DMS79 treated with DMSO at 0.1 percent for 48 hours (cell line): Measurements from ENCODE around the gene DNMT1.
"Not testable (repeated sequence)": the region's sequence is repeated elsewhere in the genome, so short reads cannot be mapped to it uniquely, and the experiment has no call there.

Experiments used
- DNase-seq: peaks from one replicate; lab custom pipeline; 2025; lab: John Stamatoyannopoulos, UW

Gene DNMT1

GRCh38 chr19:10183926-10184325 lies 10.8 kb downstream of the DNMT1 start:
- DNase-seq = no peak

- no peak for DNase-seq
These were observed 11.9 kb downstream of the DNMT1 start for GRCh38 chr19:10182847-10183246.

GRCh38 chr19:10182076-10182475 lies 12.7 kb downstream of the DNMT1 start:
- DNase-seq = no peak

GRCh38 chr19:10180459-10180858 lies 14.3 kb downstream of the DNMT1 start:
- no peak for DNase-seq

- DNase-seq = not testable (repeated sequence)
These were observed 14.7 kb downstream of the DNMT1 start for GRCh38 chr19:10180024-10180423.

GRCh38 chr19:10173527-10173926 lies 21.2 kb downstream of the DNMT1 start:
- DNase-seq = no peak

- DNase-seq = no peak
These were observed 26.3 kb downstream of the DNMT1 start for GRCh38 chr19:10168386-10168948.

- no peak for DNase-seq
These were observed 27.3 kb downstream of the DNMT1 start for GRCh38 chr19:10167459-10167858.

GRCh38 chr19:10166501-10166900 lies 28.3 kb downstream of the DNMT1 start:
- DNase-seq = not testable (repeated sequence)

GRCh38 chr19:10166046-10166445 lies 28.7 kb downstream of the DNMT1 start:
- no peak for DNase-seq

- no peak for DNase-seq
These were observed 31.2 kb downstream of the DNMT1 start for GRCh38 chr19:10163536-10163935.

GRCh38 chr19:10159610-10160009 lies 35.1 kb downstream of the DNMT1 start:
- no peak for DNase-seq

GRCh38 chr19:10158485-10158884 lies 36.3 kb downstream of the DNMT1 start:
- DNase-seq = no peak

- DNase-seq = no peak
These were observed 36.7 kb downstream of the DNMT1 start for GRCh38 chr19:10158071-10158470.

- no peak for DNase-seq
These were observed 38.9 kb downstream of the DNMT1 start for GRCh38 chr19:10155839-10156238.

- DNase-seq = no peak
These were observed 42.7 kb downstream of the DNMT1 start for GRCh38 chr19:10152100-10152499.

GRCh38 chr19:10151521-10151920 lies 43.2 kb downstream of the DNMT1 start:
- no peak for DNase-seq

GRCh38 chr19:10149427-10149826 lies 45.3 kb downstream of the DNMT1 start:
- DNase-seq = no peak

GRCh38 chr19:10146142-10146541 lies 48.6 kb downstream of the DNMT1 start:
- DNase-seq = no peak

- no peak for DNase-seq
These were observed 49.7 kb downstream of the DNMT1 start for GRCh38 chr19:10145031-10145430.

GRCh38 chr19:10144361-10144760 lies 50.4 kb downstream of the DNMT1 start:
- no peak for DNase-seq

GRCh38 chr19:10143681-10144080 lies 51.1 kb downstream of the DNMT1 start:
- DNase-seq = no peak

- no peak for DNase-seq
These were observed 51.9 kb downstream of the DNMT1 start for GRCh38 chr19:10142701-10143375.

GRCh38 chr19:10141973-10142372 lies 52.8 kb downstream of the DNMT1 start:
- no peak for DNase-seq
